Measurements from ENCODE around the gene XRCC1.

Gene XRCC1

DNA sequence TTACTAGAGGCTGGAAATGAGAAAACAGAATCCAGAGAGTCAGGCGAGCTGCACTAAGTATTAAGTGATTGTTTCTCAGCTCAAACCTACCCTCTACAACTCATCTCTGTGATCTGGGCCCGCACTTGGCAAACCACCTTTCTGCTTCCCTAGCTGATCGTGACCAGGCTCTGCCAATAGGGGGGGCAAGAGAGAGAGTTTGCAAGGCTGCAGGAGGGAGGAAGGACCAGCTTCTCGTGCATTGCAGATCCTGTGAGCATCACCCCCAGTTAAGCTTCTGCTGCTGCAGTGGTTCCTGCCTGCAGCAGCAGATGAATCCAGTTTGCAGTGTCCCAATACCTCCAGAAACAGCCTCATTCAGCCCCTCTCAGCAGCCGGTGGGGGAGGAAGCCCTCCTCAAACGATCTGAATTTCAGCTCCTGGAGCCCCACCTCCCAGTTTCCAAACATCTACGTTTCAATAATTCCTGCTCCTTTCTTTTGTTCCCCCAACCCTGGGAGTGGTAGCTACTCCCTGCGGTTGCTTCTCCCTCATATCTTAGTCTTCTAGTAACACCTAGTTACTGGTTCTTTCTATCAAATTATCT is 20.0 kb downstream of the XRCC1 start (continued):
- TF ChIP-seq ZNF664 (tag by site-specific recombination; IDR thresholded peaks at IDR 0.05) = no peak
- no peak for TF ChIP-seq ZNF473 (tag by site-specific recombination; IDR thresholded peaks at IDR 0.05)
- no peak for TF ChIP-seq ZNF175 (tag by site-specific recombination; IDR thresholded peaks at IDR 0.05)
- TF ChIP-seq ZNF707 (tag by site-specific recombination; IDR thresholded peaks at IDR 0.05) = no peak
- 0 out of 2 replicates have a peak, but pooled peaks have one; percentile 20 for TF ChIP-seq KLF17 (tag by site-specific recombination; IDR thresholded peaks at IDR 0.05)
- peak; percentile 92 for TF ChIP-seq ZBTB44 (tag by site-specific recombination; IDR thresholded peaks at IDR 0.05)
- peak; percentile 55; the same call in 1 of the 2 replicates for TF ChIP-seq ZFP69B (tag by site-specific recombination; IDR thresholded peaks at IDR 0.05)
- TF ChIP-seq ZNF391 (tag by site-specific recombination; IDR thresholded peaks at IDR 0.05; ENCODE audit: borderline replicate concordance, low read depth) = no peak
- no peak for TF ChIP-seq ZSCAN5A (tag by site-specific recombination; IDR thresholded peaks at IDR 0.05)
- TF ChIP-seq, protein P1, sequence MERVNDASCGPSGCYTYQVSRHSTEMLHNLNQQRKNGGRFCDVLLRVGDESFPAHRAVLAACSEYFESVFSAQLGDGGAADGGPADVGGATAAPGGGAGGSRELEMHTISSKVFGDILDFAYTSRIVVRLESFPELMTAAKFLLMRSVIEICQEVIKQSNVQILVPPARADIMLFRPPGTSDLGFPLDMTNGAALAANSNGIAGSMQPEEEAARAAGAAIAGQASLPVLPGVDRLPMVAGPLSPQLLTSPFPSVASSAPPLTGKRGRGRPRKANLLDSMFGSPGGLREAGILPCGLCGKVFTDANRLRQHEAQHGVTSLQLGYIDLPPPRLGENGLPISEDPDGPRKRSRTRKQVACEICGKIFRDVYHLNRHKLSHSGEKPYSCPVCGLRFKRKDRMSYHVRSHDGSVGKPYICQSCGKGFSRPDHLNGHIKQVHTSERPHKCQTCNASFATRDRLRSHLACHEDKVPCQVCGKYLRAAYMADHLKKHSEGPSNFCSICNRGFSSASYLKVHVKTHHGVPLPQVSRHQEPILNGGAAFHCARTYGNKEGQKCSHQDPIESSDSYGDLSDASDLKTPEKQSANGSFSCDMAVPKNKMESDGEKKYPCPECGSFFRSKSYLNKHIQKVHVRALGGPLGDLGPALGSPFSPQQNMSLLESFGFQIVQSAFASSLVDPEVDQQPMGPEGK (tag by site-specific recombination; IDR thresholded peaks at IDR 0.05) = no peak
- TF ChIP-seq, protein P2, sequence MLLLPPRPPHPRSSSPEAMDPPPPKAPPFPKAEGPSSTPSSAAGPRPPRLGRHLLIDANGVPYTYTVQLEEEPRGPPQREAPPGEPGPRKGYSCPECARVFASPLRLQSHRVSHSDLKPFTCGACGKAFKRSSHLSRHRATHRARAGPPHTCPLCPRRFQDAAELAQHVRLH (tag by site-specific recombination; IDR thresholded peaks at IDR 0.05) = no peak
- TF ChIP-seq OSR2 (tag by site-specific recombination; IDR thresholded peaks at IDR 0.05) = peak; percentile 16; the same call in 1 of the 2 replicates
- TF ChIP-seq ZNF585B (tag by site-specific recombination; IDR thresholded peaks at IDR 0.05) = no peak
- no peak for TF ChIP-seq HOXC10 (CRISPR knock-in tag; IDR thresholded peaks at IDR 0.05)
- no peak for TF ChIP-seq ZNF670 (tag by site-specific recombination; IDR thresholded peaks at IDR 0.05; ENCODE audit: low read depth)
- 0 out of 2 replicates have a peak, but pooled peaks have one; percentile 15 for TF ChIP-seq ZSCAN30 (tag by site-specific recombination; IDR thresholded peaks at IDR 0.05)
- no peak for TF ChIP-seq RBAK (tag by site-specific recombination; IDR thresholded peaks at IDR 0.05)
- TF ChIP-seq ZNF600 (tag by site-specific recombination; IDR thresholded peaks at IDR 0.05) = peak; percentile 12; the same call in 1 of the 2 replicates
- no peak for TF ChIP-seq ZNF157 (tag by site-specific recombination; IDR thresholded peaks at IDR 0.05)
- TF ChIP-seq ZBTB20 (tag by site-specific recombination; IDR thresholded peaks at IDR 0.05) = no peak
- TF ChIP-seq ZNF792 (tag by site-specific recombination; IDR thresholded peaks at IDR 0.05) = no peak
- TF ChIP-seq ZNF366 (tag by site-specific recombination; conservative IDR thresholded peaks at IDR 0.05) = 0 out of 2 replicates have a peak, but pooled peaks have one; percentile 36
- TF ChIP-seq, protein P3, sequence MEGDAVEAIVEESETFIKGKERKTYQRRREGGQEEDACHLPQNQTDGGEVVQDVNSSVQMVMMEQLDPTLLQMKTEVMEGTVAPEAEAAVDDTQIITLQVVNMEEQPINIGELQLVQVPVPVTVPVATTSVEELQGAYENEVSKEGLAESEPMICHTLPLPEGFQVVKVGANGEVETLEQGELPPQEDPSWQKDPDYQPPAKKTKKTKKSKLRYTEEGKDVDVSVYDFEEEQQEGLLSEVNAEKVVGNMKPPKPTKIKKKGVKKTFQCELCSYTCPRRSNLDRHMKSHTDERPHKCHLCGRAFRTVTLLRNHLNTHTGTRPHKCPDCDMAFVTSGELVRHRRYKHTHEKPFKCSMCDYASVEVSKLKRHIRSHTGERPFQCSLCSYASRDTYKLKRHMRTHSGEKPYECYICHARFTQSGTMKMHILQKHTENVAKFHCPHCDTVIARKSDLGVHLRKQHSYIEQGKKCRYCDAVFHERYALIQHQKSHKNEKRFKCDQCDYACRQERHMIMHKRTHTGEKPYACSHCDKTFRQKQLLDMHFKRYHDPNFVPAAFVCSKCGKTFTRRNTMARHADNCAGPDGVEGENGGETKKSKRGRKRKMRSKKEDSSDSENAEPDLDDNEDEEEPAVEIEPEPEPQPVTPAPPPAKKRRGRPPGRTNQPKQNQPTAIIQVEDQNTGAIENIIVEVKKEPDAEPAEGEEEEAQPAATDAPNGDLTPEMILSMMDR (tag by site-specific recombination; IDR thresholded peaks at IDR 0.05) = peak; percentile 84
- peak; percentile 54 for TF ChIP-seq ZNF341 (tag by site-specific recombination; IDR thresholded peaks at IDR 0.05; ENCODE audit: low read depth)
- TF ChIP-seq KLF9 (tag by site-specific recombination; IDR thresholded peaks at IDR 0.05; ENCODE audit: low read depth) = 0 out of 2 replicates have a peak, but pooled peaks have one; percentile 15
- TF ChIP-seq ZNF610 (tag by site-specific recombination; IDR thresholded peaks at IDR 0.05; ENCODE audit: borderline replicate concordance) = no peak
- no peak for TF ChIP-seq ZNF184 (tag by site-specific recombination; IDR thresholded peaks at IDR 0.05)
- TF ChIP-seq ZEB2 (tag by site-specific recombination; IDR thresholded peaks at IDR 0.05) = no peak
- TF ChIP-seq ZNF292 (tag by site-specific recombination; IDR thresholded peaks at IDR 0.05; ENCODE audit: borderline replicate concordance, low read depth) = no peak

All from HEK293 (cell line).